Activated CD4-positive, alpha-beta T cell treated with anti-CD3 and anti-CD28 coated beads, Interleukin-2, amount 50 U/mL, for 4 hours (primary cell): ENCODE data around the gene TBC1D22A.
"Not testable (repeated sequence)": the region's sequence is repeated elsewhere in the genome, so short reads cannot be mapped to it uniquely, and the experiment has no call there.

ENCODE experiments used
- DNase-seq, 2 experiments: peaks; one replicate each; pipeline ENCODE4 v3.0.0-alpha.2; 2020

TBC1D22A gene

DNA sequence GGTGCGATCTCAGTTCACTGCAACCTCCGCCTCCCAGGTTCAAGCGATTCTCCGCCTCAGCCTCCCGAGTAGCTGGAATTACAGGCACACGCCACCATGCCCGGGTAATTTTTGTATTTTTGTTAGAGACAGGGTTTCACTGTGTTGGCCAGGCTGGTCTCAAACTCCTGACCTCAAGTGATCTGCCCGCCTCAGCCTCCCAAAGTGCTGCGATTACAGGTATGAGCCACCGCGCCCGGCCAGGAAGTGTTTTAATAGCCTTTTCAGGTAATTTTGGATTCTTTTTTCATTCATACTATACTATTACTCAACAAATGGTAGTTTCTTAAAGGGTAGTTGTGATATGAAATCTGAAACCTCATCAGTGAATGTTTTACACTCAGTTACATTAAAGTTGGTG lies 216.2 kb downstream of the TBC1D22A start:
- DNase-seq = not testable (repeated sequence)

DNA sequence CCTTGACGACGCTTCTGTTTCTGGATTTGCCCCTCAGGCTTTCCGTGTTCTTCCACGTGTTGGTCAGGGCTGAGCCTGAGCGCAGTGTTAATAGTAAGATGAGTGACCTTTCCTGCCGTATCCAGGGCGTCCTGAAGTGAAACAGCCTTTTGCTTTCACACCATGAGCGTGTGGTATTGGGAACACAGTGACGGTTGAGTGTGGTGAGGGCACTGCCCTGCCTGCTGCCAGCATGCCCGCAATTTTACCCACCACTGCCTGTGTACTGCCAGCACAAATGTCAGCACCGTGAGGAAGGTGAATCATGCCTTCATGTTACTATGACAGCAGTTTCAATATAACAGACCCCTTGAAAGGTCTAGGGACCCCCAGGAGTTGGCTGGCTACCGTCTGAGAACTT lies 217.1 kb downstream of the TBC1D22A start:
- no peak for DNase-seq

DNA sequence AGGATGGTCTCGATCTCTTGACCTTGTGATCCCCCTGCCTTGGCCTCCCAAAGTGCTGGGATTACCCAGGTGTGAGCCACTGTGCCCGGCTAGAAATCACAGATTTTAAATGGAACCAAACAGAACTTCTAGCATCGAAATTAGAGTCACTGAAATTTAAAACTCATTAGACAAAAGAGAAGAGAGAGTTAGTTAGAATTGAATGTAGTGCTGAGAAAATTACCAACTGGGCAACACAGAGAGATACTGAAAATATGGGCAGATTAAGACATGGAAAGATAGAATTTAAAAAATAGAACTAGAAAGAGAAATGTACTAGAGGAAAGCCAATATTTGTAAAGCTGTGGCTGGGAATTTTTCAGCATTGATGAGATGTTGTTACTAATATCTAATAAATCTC lies 217.9 kb downstream of the TBC1D22A start:
- no peak for DNase-seq

DNA sequence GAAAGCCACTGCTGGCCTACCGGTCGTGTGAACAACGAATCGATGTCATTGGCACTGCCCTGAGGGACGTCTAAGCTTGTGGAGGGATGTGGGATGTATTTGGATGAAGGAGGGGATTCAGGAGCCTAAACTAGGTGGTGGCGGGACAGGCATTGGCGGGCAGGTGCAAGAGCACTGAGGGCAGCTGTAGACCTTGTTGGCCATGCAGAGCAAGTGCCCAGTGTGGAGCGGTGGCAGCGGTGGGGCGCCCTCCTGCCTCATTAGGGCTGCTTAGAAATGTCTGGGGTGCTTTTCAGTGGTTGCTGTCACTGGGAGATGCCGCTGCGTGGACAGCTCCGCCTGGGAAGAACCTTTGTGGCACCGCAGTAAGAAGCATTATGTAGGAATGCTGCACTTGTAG lies 220.2 kb downstream of the TBC1D22A start:
- DNase-seq = no peak

DNA sequence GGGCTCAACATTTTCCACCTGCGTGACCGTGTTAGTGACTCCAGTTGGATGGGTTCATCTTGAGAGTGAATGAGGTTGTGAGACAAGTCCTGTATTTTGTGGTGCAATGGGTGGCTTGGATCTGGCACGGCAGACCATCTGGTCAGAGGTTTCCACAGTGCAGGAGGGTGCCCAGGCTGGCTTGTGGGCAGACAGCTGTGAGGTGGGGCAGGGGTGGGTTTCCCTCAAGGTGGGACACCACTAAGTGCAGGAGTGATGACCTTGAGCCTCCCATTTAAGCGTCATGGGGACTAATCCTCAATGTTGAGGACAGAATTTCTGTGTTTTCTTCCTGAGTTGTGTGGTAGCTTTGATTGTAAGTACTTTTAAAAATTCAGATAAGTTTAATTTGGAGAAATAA lies 220.6 kb downstream of the TBC1D22A start:
- no peak for DNase-seq

DNA sequence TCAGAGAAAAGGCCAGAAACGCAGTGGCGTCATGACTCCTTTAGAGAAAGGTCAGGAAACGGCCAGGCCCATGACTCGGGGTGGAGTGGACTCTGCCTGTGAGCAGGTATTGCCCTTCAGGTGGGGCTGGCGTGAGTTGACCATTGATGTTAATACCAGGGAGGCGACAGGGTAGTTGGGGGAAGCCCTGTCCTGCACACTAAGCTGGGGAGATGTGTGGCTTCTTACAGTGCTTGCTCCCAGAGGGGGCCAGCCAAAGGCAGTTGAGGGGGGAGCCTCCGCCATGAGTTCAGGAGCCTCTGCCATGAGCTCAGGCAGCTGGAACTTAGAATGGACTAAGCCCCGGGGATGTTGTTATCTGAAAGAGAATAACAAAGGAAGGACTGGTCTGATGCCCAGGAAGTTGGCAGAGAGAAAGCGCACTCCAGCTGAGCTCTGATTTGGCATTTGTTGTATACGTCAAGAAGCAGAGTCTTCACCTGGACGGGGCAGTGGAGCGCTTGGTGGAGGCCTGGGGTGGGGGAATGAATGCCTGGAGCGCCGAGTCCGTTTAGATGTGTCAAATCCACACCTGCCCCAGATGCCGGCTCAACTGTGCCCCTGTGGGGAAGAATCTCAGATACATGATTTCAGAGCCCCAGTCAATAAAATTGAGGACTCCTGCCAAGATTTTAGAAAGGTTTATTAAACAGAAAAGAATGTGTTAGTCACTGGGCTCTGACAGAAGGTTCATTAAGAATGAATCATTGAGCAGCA lies 222.5 kb downstream of the TBC1D22A start:
- no peak for DNase-seq

DNA sequence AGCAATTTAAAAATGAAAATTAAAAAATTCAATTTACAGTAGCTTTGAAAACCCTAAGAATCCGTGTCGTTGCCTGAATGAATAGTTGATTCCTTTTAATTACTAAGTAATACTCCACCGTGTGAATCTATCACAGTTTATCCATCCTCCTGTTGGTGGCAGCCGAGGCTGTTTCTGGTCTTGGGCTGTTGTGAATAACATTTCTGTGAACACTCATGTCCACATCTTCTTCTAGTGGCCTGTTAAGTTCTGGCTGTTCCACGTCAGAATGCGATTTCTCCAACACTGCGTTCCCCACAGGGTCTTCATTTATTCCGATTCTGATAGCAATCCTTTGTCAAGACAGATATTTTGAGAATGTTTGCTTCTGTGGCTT lies 223.0 kb downstream of the TBC1D22A start:
- no peak for DNase-seq

DNA sequence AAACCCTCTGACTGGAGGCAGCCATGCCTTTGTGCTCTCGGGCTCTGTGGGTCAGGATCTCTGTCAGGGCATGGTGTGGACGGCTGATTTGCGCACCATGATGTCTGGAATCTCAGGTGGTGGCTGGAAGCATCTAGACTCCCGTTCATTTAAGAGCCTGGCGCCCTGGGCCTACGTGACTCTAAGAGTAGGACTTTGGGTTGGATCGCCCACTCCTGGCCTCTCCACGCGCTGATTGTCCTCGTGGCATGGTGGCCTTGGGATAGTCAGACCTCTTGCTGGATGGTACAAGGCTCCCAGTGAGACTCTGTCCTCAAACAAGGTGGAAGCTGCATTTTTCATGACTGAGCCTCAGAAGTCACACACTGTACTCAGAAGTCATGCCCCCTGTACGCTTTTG lies 224.3 kb downstream of the TBC1D22A start:
- no peak for DNase-seq

DNA sequence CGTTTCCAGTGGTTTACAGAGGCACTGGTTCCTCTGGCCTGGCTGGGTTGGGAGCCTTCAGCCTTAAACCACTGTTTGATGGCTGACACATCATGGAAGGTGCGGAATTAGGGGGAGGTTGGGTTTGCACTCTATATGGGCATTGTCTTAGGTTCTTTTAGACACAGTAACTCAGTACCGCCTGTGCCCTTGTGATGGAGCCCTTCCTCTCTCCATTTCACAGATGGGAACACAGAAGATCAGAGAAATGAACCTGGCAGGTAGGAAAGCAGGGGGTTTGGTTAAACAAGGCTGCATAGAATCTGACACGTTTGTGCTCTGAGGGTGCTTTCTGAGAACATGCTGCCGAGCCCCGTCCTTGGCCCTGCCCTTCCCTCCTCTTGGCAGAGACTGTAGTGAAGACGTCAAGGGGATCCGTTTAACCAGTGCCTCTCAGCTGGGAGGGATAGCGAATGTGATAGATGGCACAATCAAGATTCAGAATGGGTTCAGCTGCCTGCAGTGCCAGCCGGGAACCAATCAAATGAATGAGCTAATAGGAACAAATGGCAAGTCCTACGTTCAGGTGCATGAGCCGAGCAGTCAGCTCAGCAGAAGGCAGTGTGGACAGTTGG lies 228.6 kb downstream of the TBC1D22A start:
- no peak for DNase-seq

DNA sequence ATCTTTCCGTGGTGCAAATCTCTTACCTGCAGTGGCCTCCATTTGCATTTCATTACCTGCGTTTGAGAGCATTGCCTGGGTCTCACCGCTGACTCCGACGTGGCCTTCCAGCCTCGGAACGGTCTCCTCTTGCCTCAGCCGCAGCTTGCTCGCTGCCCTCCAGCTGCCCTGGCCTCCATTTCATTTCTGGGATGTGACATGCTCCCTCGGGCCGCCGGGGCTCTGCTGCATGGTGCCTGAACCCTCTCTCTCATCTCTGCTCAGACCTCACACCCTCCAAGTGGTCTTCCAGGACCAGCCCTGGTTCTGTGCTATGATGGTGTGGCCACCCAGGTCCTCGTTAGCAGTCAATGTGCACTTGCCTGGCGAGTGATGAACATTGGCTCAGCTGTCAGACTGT lies 229.2 kb downstream of the TBC1D22A start:
- no peak for DNase-seq

DNA sequence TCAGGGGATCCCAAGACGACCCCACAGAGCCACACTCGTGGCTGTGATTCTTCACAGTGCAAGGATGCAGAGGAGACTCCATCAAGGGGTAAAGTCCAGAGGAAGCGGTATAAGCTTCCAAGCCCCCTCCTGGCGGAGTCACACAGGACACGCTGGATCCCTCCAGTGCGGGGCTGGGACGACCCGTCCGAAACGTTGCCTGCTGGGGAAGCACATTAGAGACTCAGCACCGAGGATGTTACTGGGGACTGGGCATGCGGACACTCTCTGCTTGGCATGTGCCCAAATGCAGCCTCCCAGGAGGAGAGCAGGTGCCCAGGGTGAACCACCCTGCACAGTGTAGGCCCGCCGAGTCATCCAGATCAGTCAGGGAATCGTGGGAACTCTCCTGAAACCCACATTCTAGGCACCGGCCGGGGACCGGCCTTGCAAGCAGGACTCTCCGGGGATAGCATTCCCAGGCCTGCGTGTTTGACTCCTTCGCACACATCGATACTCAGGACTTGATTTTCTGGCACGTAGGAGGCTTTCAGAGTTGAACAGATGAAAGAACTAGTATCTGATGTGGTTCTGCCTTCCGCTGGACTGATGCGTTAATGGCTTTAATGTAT lies 229.8 kb downstream of the TBC1D22A start:
- DNase-seq = no peak

DNA sequence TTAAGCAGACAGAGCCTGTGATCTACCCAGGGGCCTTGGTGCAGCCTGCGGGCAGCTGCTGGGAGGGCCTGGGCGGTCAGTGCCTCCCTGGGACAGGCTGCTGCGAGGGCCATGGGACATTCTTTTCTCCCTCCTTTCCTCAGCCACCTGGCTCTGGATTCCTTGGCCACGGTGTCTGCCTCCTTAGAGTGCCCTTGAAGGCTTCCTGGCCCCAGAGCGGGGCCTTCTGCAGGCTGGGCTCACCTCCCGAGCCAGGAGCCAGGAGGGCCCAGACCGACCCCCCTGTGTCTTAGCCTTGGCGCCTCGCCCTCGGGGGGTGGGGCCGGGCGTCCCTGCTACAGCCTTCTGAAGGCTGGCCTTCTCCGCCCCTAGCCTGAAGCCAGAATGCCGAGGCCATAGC lies 231.2 kb downstream of the TBC1D22A start:
- no peak for DNase-seq

DNA sequence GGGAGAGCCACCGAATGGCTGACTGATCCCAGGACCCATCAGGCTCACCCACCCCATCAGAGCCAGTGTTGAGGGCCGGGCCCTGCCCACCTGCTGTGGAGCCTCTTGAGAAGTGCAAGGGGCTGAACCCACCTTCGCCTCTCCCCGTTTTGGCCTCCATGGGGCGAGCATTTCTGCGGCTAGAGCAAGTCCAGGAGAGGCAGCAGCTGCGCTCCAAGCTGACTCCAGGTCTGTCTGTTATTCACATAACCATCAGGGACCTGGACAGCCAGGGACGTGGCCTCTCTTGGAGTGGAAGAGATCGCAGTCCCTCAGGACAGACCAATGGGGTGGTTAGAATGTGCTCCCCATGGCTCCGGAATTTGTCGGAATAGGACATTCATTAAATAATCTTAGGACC lies 231.8 kb downstream of the TBC1D22A start:
- no peak for DNase-seq

DNA sequence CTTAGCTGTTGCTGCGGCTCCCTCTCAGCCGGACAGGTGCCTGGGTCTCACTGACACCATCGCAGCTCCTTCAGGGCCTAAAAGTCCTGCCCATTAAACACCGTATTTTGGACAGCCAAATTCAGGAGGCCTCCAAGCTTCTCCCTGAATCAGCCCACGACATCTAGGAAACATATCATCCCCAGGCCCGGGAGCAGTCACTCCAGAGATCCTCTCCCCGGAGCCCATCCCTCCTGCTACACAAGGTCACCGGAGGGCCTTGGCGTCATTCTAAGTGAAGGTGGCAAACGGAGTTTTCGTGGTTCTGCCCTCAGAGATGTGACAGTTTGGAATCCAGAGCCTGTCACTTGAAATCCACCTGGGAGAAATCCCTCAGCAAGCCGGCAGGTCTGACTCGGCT lies 232.5 kb downstream of the TBC1D22A start:
- no peak for DNase-seq

DNA sequence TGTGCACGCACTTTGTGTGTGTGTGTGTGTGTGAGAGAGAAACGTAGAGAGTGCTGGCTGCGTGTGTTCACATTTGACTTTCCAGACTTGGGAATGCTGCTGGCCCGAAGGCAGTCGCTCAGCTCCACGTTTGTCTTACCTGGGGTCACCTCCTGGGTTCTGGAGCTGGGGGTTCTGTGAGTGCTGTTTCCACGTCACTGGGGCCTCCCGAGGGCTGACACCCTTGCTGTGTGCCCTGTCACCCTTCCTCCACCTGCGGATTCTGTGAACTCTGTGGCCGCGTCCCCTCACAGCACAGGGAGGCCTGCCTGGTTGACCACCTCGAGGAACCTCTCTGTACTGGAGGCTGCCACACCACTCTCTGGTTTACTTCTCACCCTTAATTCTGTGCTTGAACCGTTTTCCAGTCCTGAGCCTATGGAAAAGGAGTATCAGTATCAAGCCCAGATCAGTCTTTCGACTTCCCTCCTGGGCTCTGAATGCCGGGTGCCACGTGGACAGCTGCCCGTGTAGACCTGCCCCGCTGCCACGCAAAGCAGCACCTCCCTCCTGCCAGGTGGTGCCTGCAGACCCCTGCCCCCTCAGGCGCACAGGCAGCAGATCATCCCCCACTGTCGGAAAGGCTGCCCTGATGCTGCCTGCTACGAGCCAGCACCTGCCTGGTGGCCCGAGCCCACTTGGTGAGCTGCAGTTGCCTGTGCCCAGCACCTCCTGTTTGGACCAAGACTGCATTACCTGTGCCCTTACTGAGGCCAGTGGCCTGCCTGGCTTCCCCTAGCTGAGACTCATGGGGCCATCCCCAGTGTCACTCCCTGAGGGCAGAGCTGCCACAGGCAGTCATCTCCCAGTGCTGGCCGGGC lies 233.3 kb downstream of the TBC1D22A start:
- DNase-seq = no peak

DNA sequence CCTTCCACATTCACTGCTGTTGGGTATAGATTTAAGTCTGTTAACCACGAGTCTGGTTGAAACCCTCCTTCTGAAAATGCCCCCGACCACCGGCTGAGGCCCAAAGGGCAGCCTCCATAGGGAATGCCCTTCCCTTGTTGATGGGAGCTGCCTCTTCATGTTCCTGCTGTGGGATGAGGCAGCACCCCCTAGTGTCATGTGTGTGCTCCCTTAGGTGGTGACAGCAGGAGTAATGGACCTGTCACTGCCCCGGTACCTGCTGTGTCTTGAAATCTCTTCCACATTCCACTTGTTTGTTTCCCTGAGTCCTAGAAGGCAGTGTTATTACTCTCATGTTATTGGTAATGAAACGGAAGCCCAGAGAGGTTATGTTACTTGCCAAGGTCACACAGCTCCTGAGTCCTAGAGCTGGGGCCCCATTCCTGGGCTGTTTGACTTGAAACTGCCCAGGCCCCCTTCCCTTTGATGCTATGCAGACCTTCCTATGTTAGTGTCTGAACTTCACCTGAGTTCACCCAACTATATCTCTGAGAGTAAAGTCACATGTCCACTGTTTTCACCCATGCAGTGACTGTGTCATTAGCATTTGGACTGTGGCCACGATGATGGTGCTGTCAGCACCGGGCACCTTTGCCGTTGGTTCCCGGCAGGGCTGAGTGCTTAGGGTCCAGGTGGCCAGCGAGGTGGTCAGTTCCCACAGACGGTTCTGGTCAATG lies 234.3 kb downstream of the TBC1D22A start:
- no peak for DNase-seq

DNA sequence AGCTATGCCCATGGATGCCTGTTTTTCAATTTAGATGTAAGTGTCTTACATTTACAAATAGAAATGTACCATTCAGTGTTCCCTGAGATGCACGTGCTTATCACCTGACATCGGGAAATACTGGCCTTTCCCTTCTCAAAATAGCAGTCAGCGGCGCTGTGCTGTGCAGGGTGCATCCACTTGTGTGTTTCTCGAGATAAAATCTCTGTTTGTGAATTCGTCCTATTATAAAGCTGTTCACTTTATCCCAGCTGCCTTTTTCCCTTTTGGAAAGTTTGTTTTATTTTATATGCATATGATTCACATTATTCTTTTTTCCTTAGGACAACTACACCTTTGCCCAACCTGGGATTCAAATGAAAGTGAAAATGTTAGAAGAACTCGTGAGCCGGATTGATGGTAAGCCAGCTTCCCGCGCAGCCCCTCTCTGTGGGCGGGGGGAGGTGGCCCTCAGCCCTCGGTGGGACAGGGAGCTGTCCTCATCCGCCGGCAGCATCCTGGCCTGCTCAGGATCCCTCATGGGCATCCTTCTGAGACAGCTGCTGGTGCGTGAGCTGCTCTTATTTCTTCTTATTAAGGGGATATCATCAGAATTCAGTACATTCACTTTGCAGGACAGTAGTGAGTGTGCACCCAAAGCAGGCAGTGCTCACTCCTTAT lies 235.0 kb downstream of the TBC1D22A start:
- no peak for DNase-seq

DNA sequence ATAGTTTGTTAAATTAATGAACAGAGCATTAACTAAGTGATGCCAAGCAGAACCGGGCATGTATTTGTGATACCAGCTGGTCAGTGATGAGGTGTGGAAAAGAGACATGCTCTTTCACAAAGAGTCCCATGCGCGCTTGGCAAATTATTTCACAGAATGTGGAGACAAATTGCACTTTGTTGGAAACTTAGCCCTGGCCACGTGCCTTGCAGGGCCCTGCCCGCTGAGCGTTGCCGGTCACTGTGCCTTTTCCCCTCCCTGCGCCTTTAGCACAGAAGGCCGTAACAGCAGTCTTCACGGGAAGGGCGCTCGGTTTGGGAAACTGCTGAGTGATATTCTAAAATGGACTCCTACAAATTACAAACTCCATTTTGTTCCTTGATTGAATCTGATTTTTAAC lies 235.9 kb downstream of the TBC1D22A start:
- DNase-seq = no peak

DNA sequence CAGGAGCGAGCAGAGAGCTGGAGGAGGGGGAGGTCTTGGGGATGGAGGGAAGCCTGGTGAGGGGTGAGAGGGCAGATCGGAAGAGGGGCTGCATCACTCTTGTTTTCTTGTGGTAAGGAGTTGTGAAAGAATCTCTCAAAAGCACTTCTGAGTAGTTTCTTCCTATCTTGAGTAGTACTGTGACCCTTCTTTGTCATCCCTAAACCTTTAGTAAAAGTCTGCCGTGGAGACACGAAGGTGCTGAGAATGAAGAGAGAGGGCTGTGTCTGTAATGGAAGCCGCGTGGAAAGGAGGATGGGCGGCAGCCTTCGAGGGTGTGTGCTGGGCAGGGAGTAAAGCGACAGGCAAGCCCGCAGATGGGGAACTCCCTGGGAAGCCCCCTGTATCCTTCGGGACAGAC lies 237.8 kb downstream of the TBC1D22A start:
- DNase-seq = no peak

DNA sequence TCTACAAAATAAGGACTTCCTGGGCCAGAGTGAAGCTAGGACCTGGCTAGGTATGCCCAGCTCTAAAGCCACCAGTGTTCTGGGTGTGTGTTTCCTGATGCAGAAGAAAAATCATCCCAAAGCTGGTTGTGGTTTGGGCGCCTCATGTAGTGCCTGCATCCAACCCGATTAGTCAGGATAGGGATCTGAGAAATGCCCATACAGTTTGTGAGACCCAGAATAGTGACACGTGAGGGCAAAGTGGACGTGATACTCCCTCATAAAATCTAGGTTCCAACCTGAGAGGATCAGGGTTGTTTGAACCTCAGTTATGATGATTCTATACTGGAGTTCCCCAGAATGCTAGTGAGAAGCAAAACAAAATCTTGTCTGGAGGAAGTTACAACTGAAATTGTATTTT lies 238.4 kb downstream of the TBC1D22A start:
- no peak for DNase-seq

DNA sequence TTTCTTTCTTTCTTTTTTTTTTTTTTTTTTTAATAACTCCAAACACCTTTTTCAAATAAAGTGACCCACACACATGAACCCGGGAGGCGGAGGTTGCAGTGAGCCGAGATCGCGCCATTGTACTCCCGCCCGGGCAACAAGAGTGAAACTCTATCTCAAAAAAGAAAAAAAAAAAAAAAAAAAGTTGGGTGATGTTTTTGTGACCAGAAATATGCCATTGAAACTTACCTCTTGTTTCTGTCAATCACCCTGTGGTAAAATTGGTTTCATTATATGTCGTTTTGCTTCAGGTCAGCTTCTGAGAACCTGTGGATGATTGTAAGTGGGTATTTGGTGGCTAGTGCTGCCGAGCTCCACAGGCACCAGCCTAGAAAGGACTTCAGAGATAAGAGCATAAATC lies 238.8 kb downstream of the TBC1D22A start:
- DNase-seq = no peak

DNA sequence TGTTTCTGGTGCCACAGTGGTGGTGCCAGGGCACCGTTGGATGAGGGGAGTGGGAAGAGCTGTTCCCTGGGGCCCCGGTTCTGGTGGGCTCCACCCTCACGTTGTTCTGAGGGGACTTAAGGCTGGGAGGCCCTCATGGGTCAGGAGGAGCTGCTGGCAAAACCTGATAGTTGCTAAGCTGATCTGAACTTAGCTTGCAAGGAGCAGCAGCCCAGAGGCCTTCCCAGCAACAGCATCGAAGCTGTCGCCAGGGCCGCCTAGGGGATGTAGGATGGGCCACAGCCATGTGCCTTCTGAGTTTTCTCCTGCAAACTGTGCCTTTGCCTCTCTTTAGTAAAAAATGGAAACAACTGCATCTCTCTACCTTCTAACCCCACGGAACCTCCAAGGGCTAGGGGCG lies 240.2 kb downstream of the TBC1D22A start:
- DNase-seq = no peak
